Measurements from ENCODE around the gene CAMLG. TPM values are rescaled to one million over a fixed set of nuclear protein-coding genes. Genes with fewer than 3 reads are reported as not detected.
A peak's percentile ranks its signal among the peaks of the same experiment; 100 is the strongest.
"Not testable (repeated sequence)": the region's sequence is repeated elsewhere in the genome, so short reads cannot be mapped to it uniquely, and the experiment has no call there.

The CAMLG gene
- total RNA-seq = 30.1 TPM
- long read RNA-seq, transcript CAMLG-201 (4 exons, 2,221 nt) = major isoform, 104 of 132 reads
- long read RNA-seq, transcript CAMLG-202 (3 exons, 895 nt) = minor isoform, 6 of 132 reads
- long read RNA-seq, partial matches to known transcripts = 0 of 132 reads
- long read RNA-seq, other reads (novel, unspliced or antisense) = 22 of 132 reads

- DNase-seq (ENCODE audit: low spot score) = peak; percentile 100
These were observed at the start of gene CAMLG for GRCh38 chr5:134738133-134738962. CAMLG (plus strand) TSS chr5:134738548; CDS start chr5:134738621, 73 bp downstream.

DNA sequence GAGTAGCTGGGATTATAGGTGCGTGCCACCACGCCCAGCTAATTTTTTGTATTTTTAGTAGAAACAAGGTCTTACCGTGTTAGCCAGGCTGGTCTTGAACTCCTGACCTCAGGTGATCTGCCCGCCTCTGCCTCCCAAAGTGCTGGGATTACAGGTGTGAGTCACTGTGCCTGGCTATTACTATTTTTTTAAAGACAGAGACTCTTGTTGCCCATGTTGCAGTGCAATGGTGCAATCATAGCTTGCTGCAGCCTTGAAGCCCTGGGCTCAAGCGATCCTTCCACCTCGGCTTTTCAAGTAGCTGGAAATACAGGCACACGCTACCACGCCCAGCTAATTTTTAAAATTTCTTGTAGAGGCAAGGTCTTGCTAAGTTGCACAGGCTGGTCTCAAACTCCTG lies 48.2 kb upstream of the CAMLG start:
- not testable (repeated sequence) for DNase-seq (ENCODE audit: low spot score)

- no peak for DNase-seq (ENCODE audit: low spot score)
These were observed 45.6 kb upstream of the CAMLG start for GRCh38 chr5:134692722-134693121.

GRCh38 chr5:134708301-134708700 lies 30.0 kb upstream of the CAMLG start:
- DNase-seq (ENCODE audit: low spot score) = no peak

DNA sequence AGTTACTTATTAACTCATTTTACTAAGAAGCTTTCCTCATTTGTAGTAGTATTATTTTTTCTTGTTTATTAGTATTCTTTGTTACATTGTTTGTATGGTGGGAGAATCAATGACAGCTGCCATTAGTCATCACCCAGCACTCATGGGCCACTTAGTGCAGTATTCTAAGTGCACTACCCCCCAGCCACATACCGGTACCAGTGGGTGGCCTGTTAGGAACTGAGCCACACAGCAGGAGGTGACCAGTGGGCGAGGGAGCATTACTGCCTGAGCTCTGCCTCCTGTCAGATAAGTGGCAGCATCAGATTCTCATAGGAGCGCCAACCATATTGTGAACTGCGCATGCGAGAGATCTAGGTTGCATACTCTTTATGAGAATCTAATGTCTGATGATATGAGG lies 24.2 kb upstream of the CAMLG start:
- DNase-seq (ENCODE audit: low spot score) = no peak

- DNase-seq (ENCODE audit: low spot score) = no peak
These were observed 23.8 kb upstream of the CAMLG start for GRCh38 chr5:134714541-134714940.

- DNase-seq (ENCODE audit: low spot score) = not testable (repeated sequence)
These were observed 22.9 kb upstream of the CAMLG start for GRCh38 chr5:134715466-134715865.

DNA sequence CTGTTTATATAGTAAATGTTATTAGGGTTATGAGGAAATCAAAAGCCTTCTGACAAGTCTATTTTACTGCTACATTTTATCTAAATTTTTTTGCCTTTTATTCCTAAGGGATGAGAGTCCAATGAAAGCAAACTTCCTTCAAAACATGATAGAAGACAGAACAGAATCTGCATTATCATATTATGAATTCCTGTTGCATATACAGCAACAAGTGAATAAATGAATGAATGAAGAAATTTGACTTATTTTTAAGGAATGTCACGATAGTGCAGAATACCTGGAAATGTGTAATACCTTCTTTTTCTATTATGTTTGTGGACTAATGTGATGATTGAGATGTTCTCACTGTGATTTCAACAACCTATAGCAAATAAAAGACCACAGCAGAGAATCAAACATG lies 13.5 kb upstream of the CAMLG start:
- no peak for DNase-seq (ENCODE audit: low spot score)

GRCh38 chr5:134732819-134733218 lies 5.5 kb upstream of the CAMLG start:
- no peak for DNase-seq (ENCODE audit: low spot score)

DNA sequence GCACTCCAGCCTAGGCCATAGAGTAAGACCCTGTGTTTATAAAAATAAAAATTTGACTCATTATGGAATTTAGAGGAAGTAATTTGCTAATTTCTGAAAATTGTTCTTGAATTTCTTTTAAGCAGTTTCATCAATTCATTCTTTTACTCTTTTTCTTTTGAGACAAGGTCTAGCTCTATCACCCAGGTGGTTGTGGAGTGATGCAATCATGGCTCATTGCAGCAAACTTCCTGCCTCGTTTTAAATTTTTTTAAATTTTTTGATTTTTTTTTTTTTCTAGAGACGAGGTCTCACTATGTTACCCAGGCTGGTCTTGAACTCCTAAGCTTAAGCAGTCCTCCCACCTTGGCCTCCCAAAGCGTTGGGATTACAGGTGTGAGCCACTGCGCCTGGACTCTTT lies 3.1 kb upstream of the CAMLG start:
- DNase-seq (ENCODE audit: low spot score) = no peak

DNA sequence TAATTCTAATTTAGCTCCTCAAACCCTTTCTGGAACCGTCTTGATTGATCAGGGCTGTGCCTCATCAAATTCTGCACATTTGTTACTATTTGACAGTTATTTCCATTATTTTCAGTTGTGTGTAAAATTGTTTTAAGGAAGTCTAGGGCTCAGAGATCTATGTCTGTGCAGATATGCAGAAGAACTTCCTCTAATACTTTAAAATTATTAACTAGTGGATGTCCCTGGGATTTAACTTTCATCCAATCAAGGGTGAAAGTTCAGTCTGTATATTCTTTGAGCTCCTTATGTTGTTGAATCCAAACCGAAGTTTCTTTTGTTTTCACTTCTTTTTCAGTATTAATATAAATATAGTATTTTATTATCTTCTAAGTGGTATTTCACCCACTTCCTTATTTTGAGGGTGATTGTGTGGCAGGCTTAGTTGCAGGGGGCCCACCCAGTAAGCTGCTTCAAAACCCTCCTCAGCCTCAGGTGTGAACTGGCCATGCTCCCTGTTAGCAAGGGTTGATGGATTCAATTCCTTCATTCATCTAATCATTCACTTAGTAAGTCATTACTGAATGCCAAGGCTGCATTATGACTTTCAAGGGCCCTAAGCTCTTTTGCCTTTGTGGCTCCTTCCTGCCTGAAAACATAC lies 2.1 kb upstream of the CAMLG start:
- DNase-seq (ENCODE audit: low spot score) = no peak

GRCh38 chr5:134738963-134739661 lies 764 bp downstream of the CAMLG start:
- no peak for DNase-seq (ENCODE audit: low spot score)

- DNase-seq (ENCODE audit: low spot score) = no peak
These were observed 2.7 kb downstream of the CAMLG start for GRCh38 chr5:134741052-134741451.

GRCh38 chr5:134742134-134742533 lies 3.8 kb downstream of the CAMLG start:
- DNase-seq (ENCODE audit: low spot score) = no peak

GRCh38 chr5:134749415-134749814 lies 11.1 kb downstream of the CAMLG start:
- no peak for DNase-seq (ENCODE audit: low spot score)

DNA sequence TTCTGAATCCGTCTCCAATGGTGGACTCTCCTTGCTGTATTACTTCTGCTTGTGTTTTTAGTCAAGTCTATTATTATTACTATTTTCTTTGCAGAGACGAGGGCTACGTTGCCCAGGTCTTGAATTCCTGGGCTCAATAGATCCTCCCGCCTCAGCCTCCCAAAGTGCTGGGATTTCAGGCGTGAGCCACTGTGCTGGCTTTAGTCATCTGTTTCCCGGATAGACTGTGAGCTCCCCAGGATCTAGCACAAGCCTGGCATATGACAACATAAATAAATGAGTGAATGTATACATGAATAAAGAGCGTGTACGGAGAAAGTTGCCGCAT lies 19.8 kb downstream of the CAMLG start:
- no peak for DNase-seq (ENCODE audit: low spot score)

DNA sequence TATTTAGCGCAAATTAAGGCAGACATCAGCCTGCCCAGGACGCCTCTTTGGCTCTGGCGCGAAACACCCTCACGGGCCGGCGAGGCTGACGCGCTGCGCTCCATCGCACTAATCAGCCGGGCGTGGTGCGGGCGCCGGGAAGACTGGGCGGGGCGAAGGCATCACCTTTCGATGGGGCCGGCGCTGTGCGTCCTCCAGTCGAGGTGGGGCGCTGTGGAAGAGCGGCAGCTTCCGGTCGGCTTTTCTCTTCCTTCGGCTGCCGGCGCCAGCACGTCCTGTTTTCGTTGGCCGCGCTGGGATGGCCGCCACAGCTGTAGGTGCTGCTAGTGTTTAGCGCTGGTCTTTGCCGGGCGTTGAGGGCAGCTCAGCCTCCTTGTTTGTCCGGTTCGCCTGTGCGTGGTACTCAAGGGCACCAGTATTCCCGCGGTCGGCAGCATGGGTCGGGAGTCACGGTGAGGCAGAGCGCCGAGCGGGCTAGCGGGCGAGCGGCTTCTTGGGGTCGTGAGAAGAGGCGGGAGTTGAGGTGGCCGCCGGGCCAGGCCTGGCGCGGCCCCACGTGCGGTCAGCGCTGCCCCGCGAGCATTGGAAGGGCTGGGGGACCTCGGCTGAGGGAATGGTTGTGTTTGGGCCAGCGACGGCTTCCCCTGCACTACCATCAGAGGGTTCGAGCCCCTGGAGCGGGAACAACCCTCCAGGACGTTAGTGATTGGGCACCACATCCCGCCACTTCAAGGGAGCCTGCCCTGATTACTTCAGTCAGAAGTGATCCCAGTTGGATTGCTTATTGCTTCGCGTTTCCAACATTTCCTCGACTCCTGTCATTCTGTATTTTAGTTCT lies 20.4 kb downstream of the CAMLG start, which contains the start of gene DDX46:
TSS of gene DDX46 (plus strand) at position 276 of the 838 bp plus-strand sequence. CDS start at position 436, 160 bp downstream.
- DNase-seq (ENCODE audit: low spot score) = peak; percentile 97

DNA sequence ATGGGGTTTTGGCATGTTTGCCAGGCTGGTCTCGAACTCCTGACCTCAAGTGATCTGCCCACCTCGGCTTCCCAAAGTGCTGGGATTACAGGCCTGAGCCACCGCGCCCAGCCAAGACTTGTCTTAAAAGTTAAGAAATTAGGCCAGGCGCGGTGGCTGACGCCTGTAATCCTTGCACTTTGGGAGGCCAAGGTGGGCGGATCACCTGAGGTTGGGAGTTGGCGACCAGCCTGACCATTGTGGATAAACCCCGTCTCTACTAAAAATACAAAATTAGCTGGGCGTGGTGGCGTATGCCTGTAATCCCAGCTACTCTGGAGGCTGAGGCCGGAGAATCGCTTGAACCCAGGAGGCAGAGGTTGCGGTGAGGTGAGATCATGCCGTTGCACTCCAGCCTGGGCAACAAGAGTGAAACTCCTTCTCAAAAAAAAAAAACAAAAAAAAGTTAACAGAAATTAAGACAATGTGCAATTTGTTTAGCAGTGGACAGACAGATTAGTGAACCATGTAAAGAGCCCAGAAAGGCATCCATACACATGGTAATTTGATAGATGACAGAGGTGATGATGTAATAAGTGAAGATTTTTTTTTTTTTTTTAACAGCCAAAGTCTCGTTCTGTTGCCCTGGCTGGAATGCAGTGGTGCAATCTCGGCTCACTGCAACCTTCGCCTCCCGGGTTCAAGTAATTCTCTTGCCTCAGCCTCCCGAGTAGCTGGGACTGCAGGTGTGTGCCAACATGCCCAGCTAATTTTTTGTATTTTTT lies 29.4 kb downstream of the CAMLG start:
- DNase-seq (ENCODE audit: low spot score) = not testable (repeated sequence)

DNA sequence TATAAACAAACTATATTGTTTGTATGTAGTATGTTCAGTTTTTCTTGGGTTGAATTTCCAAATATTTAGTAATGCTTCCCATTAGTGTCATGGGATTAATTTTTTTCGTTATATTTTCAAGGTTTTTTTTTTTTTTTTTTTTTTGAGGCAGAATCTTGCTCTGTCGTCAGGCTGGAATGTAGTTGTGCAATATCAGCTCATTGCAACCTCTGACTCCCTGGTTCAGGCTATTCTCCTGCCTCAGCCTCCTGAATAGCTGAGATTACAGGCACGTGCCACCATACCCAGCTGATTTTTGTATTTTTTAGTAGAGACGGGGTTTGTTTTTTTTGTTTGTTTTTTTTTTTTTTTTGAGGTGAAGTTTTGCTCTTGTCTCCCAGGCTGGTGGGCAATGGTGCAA lies 30.9 kb downstream of the CAMLG start:
- DNase-seq (ENCODE audit: low spot score) = no peak

All from mesenteric fat pad (tissue), 1 donor.